GM12875 (cell line): Measurements from ENCODE around the gene OOSP3.

ENCODE experiments used
- H3K4me3 ChIP-seq: one replicate; pipeline ENCODE4 v1.5.1; 2011; ENCODE audit warnings: low read depth, low read length, control low read depth
- CTCF ChIP-seq: IDR thresholded peaks from 2 replicates; pipeline ENCODE4 v1.5.1; 2011; ENCODE audit warnings: low read depth, mild to moderate bottlenecking, control low read depth, inconsistent platforms, low read length, moderate library complexity, borderline replicate concordance; ENCODE audit not compliant: insufficient read depth

OOSP3 gene

GRCh38 chr11:59859673-59860072, 18.9 kb upstream of the OOSP3 start:
- no peak for TF ChIP-seq CTCF
- H3K4me3 ChIP-seq, result no peak overlapping the region

- no peak for TF ChIP-seq CTCF
- H3K4me3 ChIP-seq, result no peak overlapping the region
Measured at GRCh38 chr11:59862252-59862651, 16.3 kb upstream of the OOSP3 start.

- no peak for TF ChIP-seq CTCF
- no peak overlapping the region for H3K4me3 ChIP-seq
Measured at GRCh38 chr11:59865031-59865430, 13.6 kb upstream of the OOSP3 start.

GRCh38 chr11:59866397-59866796, 12.2 kb upstream of the OOSP3 start, which contains the start of gene TCN1:
Gene TCN1, minus strand, starts transcription at chr11:59866487. Its CDS starts 17 bp downstream, at chr11:59866470.
- H3K4me3 ChIP-seq, result no peak within 1 kb of the TSS
- TF ChIP-seq CTCF, result no peak

GRCh38 chr11:59866836-59867235, 11.7 kb upstream of the OOSP3 start:
- no peak for TF ChIP-seq CTCF
- no peak overlapping the region for H3K4me3 ChIP-seq

GRCh38 chr11:59867946-59868345, 10.6 kb upstream of the OOSP3 start:
- H3K4me3 ChIP-seq, result no peak overlapping the region
- TF ChIP-seq CTCF, result no peak

GRCh38 chr11:59872076-59872475, 6.5 kb upstream of the OOSP3 start:
- TF ChIP-seq CTCF, result no peak
- H3K4me3 ChIP-seq, result no peak overlapping the region
